Fibroblast of lung (primary cell): ENCODE results near the gene PLAAT3. TPM values are rescaled to one million over a fixed set of nuclear protein-coding genes. Genes with fewer than 3 reads are reported as not detected.

Source experiments
- DNase-seq, 2 donors: peaks; one replicate each; pipeline versions ENCODE4 v3.0.0 to v3.0.0-alpha.2; 2010; ENCODE audit warnings: low read depth in 2 of 2
- H2AFZ ChIP-seq: 2 replicates; pipeline ENCODE4 v1.5.1; 2012; ENCODE audit warnings: low read length, control low read depth, inconsistent platforms
- H3K27ac ChIP-seq: 2 replicates; pipeline ENCODE4 v1.5.1; 2011; ENCODE audit warnings: low read length, control low read depth; ENCODE audit not compliant: insufficient read depth
- H3K27me3 ChIP-seq: 2 replicates; pipeline ENCODE4 v1.5.1; 2011; ENCODE audit warnings: mild to moderate bottlenecking, low read length; ENCODE audit not compliant: control insufficient read depth, insufficient read depth
- H3K36me3 ChIP-seq: 2 replicates; pipeline ENCODE4 v1.5.1; 2011; ENCODE audit warnings: low read length; ENCODE audit not compliant: control insufficient read depth, insufficient read depth
- H3K4me1 ChIP-seq: 2 replicates; pipeline ENCODE4 v1.5.1; 2011; ENCODE audit warnings: low read length; ENCODE audit not compliant: control insufficient read depth, insufficient read depth; ENCODE audit errors: extremely low read depth
- H3K4me2 ChIP-seq: 2 replicates; pipeline ENCODE4 v1.5.1; 2011; ENCODE audit warnings: low read length, control low read depth; ENCODE audit not compliant: insufficient read depth; ENCODE audit errors: extremely low read depth
- H3K4me3 ChIP-seq, 4 experiments: fragments of 200-600 bp in 1 of 4; sonication (generic) in 1 of 4; replicated peaks in 1 of 4; 2 replicates each; pipeline ENCODE4 v1.5.1; 2011 to 2016; ENCODE audit warnings: low read length in 4 of 4, low read depth in 3 of 4, mild to moderate bottlenecking in 3 of 4, control low read depth in 2 of 4, inconsistent platforms in 1 of 4, mixed read lengths in 1 of 4; ENCODE audit not compliant: insufficient read depth in 1 of 4; ENCODE audit errors: control extremely low read depth in 1 of 4
- H3K79me2 ChIP-seq: 2 replicates; pipeline ENCODE4 v1.5.1; 2012; ENCODE audit warnings: mild to moderate bottlenecking, low read length, inconsistent platforms; ENCODE audit not compliant: control insufficient read depth, insufficient read depth
- H3K9ac ChIP-seq: 2 replicates; pipeline ENCODE4 v1.5.1; 2011; ENCODE audit warnings: mild to moderate bottlenecking, low read length, control low read depth; ENCODE audit not compliant: insufficient read depth
- H3K9me3 ChIP-seq: 2 replicates; pipeline ENCODE4 v1.5.1; 2012; ENCODE audit warnings: low read depth, low read length; ENCODE audit not compliant: control insufficient read depth, insufficient read depth
- H4K20me1 ChIP-seq: 2 replicates; pipeline ENCODE4 v1.5.1; 2011; ENCODE audit warnings: low read length; ENCODE audit not compliant: control insufficient read depth, insufficient read depth; ENCODE audit errors: extremely low read depth
- EZH2 ChIP-seq: IDR thresholded peaks from 2 replicates; pipeline ENCODE4 v1.5.1; 2012; ENCODE audit warnings: low read length, control low read depth, mild to moderate bottlenecking; ENCODE audit errors: missing control alignments
- polyA plus RNA-seq, 2 donors: library from polyadenylated mRNA; depleted of rRNA in 1 of 2; stranded (reverse) in 1 of 2; unstranded in 1 of 2; fragments of >200 nt; gene quantifications; 2 replicates each; pipeline ENCODE4 v1.2.1, GENCODE V29; 2011 to 2012; ENCODE audit warnings: missing spikeins in 1 of 2
- total RNA-seq: library from RNA; depleted of rRNA; stranded (reverse); fragments of >200 nt; gene quantifications from 2 replicates; pipeline ENCODE4 v1.2.1, GENCODE V29; 2014
- TF ChIP-seq, protein P1 (sequence below), 2 donors: IDR thresholded peaks in 1 of 2; conservative IDR thresholded peaks in 1 of 2; 1 replicate in 1 of 2; 2 replicates in 1 of 2; pipeline ENCODE4 v1.5.1; 2011 to 2012; ENCODE audit warnings: low read length in 2 of 2, control low read depth in 1 of 2, inconsistent platforms in 1 of 2, low read depth in 1 of 2, mild to moderate bottlenecking in 1 of 2

PLAAT3 gene
- total and polyA plus RNA-seq, 2 donors (not counting 1 experiment from before 2014, with no cell fraction given): 11.4 to 45.4 TPM

- H3K36me3 ChIP-seq: no peaks in the 10 kb centered on the region
- H3K27ac ChIP-seq: no peak overlapping the region
- no peak overlapping the region for H3K4me2 ChIP-seq
- TF ChIP-seq, protein P1, sequence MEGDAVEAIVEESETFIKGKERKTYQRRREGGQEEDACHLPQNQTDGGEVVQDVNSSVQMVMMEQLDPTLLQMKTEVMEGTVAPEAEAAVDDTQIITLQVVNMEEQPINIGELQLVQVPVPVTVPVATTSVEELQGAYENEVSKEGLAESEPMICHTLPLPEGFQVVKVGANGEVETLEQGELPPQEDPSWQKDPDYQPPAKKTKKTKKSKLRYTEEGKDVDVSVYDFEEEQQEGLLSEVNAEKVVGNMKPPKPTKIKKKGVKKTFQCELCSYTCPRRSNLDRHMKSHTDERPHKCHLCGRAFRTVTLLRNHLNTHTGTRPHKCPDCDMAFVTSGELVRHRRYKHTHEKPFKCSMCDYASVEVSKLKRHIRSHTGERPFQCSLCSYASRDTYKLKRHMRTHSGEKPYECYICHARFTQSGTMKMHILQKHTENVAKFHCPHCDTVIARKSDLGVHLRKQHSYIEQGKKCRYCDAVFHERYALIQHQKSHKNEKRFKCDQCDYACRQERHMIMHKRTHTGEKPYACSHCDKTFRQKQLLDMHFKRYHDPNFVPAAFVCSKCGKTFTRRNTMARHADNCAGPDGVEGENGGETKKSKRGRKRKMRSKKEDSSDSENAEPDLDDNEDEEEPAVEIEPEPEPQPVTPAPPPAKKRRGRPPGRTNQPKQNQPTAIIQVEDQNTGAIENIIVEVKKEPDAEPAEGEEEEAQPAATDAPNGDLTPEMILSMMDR (conservative IDR thresholded peaks at IDR 0.05 in 1 of 2, IDR thresholded peaks at IDR 0.05 in 1 of 2; ENCODE audit: low read depth in 1 of 2, low read length in 2 of 2): no peak
- TF ChIP-seq EZH2: no peak
- H2AFZ ChIP-seq: no peak overlapping the region
- H3K4me1 ChIP-seq: no peaks in the 10 kb centered on the region
- H3K4me3 ChIP-seq: no peak overlapping the region
- H3K9ac ChIP-seq: no peak overlapping the region
- no peak for DNase-seq
- no peaks in the 10 kb centered on the region for H4K20me1 ChIP-seq
- no peaks in the 10 kb centered on the region for H3K27me3 ChIP-seq
- H3K9me3 ChIP-seq: no peaks in the 10 kb centered on the region
- no peaks in the 10 kb centered on the region for H3K79me2 ChIP-seq
These were observed 2.7 kb upstream of the PLAAT3 start for GRCh38 chr11:63616953-63617352.

DNA sequence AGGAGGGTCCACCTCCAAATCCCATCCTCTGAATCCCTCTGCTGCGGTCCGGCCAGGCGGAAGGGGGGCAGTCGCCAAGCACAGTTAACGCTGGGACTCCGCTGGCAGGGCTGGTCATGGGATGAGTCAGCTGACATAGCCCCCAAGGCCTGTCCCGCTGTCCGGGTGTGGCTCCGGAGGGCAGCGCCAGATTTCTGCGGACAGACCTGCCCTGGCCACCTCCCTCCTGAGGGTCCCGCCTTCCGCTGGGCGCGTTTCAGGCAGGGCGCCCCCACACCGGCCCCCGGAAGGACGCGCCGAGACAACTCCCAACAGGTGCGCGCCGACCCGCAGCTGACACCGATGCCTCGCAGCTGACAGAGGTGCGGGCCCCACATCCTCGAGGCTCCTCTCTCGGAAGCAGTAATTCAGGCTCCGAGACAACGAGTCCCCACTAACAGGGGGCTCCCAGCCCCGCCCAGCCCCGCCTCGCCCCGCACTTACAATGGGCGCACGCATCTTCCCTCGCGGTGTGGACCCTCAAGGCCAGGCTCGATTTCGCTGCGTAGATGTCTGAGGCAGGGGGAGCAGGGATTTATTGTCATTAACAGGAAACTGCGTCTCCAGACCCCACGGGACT is 607 bp downstream of the PLAAT3 start:
- no peak for DNase-seq
- Histone ChIP-seq H3K27me3 (no peaks in the 10 kb centered on the region), H3K4me1 (no peaks in the 10 kb centered on the region)

DNA sequence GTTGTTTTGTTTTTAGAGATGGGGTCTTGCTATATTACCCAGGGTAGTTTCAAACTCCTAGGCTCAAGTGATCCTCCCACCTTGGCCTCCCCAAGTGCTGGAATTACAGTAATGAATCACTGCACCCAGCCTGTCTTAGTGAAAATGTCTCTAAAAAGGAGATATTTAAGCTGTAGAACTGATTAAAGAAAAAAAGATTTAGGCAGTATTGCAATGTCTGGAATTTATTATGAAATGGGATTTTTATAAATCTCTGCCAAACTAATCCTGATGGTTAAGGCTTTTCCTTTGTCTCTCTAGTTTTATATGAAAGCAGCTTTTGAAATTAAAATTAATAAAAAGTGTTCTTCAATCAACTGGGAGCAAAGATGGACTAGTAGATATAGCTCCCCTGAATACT is 2.1 kb downstream of the PLAAT3 start:
- H3K36me3 ChIP-seq: no peaks in the 10 kb centered on the region
- no peak overlapping the region for H3K4me2 ChIP-seq
- H3K4me1 ChIP-seq: no peaks in the 10 kb centered on the region
- H3K79me2 ChIP-seq: no peaks in the 10 kb centered on the region
- no peak overlapping the region for H3K4me3 ChIP-seq
- no peak overlapping the region for H2AFZ ChIP-seq
- no peaks in the 10 kb centered on the region for H3K27me3 ChIP-seq
- H3K9me3 ChIP-seq: no peaks in the 10 kb centered on the region
- no peak overlapping the region for H3K9ac ChIP-seq
- no peak for DNase-seq
- no peak overlapping the region for H3K27ac ChIP-seq
- H4K20me1 ChIP-seq: no peaks in the 10 kb centered on the region
- TF ChIP-seq EZH2: no peak
- TF ChIP-seq, protein P1 (conservative IDR thresholded peaks at IDR 0.05 in 1 of 2, IDR thresholded peaks at IDR 0.05 in 1 of 2; ENCODE audit: low read depth in 1 of 2, low read length in 2 of 2): no peak

More for the DNA sequence above, 607 bp downstream of the PLAAT3 start:
- TF ChIP-seq EZH2: no peak
- TF ChIP-seq, protein P1 (conservative IDR thresholded peaks at IDR 0.05 in 1 of 2, IDR thresholded peaks at IDR 0.05 in 1 of 2; ENCODE audit: low read depth in 1 of 2, low read length in 2 of 2): no peak
- H3K36me3 ChIP-seq: no peaks in the 10 kb centered on the region
- no peaks in the 10 kb centered on the region for H3K79me2 ChIP-seq
- H3K9me3 ChIP-seq: no peaks in the 10 kb centered on the region
- H3K4me2 ChIP-seq: peak overlapping the region; percentile 88
- peak overlapping the region; percentile 54 to 84 (median 72) for H3K4me3 ChIP-seq
- peak overlapping the region; percentile 87 for H2AFZ ChIP-seq
- H3K9ac ChIP-seq: peak overlapping the region; percentile 32
- peak overlapping the region; percentile 50 for H3K27ac ChIP-seq
- H4K20me1 ChIP-seq: no peaks in the 10 kb centered on the region
